IPS DF 19.7 (cell line): Measurements from ENCODE around the gene ESR1.

Experiments used
- DNase-seq: peaks from one replicate; pipeline ENCODE4 v3.0.0-alpha.2; 2013; ENCODE audit warnings: low read depth, low spot score

Gene ESR1

DNA sequence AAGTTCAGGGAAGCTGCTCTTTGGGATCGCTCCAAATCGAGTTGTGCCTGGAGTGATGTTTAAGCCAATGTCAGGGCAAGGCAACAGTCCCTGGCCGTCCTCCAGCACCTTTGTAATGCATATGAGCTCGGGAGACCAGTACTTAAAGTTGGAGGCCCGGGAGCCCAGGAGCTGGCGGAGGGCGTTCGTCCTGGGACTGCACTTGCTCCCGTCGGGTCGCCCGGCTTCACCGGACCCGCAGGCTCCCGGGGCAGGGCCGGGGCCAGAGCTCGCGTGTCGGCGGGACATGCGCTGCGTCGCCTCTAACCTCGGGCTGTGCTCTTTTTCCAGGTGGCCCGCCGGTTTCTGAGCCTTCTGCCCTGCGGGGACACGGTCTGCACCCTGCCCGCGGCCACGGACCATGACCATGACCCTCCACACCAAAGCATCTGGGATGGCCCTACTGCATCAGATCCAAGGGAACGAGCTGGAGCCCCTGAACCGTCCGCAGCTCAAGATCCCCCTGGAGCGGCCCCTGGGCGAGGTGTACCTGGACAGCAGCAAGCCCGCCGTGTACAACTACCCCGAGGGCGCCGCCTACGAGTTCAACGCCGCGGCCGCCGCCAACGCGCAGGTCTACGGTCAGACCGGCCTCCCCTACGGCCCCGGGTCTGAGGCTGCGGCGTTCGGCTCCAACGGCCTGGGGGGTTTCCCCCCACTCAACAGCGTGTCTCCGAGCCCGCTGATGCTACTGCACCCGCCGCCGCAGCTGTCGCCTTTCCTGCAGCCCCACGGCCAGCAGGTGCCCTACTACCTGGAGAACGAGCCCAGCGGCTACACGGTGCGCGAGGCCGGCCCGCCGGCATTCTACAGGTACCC lies at the start of gene ESR1:
TSS of gene ESR1 (plus strand) at position 170 of the 858 bp plus-strand sequence. CDS start at position 401, 231 bp downstream.
- peak; percentile 54 for DNase-seq

- no peak for DNase-seq
Observed at GRCh38 chr6:151760486-151760885, 47.0 kb upstream of the ESR1 start.

DNA sequence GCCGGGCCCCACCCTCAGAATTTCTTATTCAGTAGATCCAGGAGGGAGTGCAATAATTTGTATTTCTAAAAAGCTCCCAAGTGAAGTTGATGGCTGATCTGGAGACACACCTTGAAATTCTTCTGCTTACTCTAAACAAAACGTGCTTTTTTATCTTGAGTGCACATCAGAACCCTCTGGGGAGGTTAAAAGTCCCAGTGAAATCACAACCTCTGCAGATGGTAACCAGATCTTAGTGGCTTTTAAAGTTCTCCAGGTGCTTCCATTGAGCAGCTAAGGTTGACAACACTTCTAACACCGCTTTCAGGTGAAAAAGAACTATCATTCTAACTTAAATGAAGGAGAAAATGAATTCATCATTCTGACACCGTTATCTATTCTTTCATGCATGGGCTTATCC lies 45.6 kb upstream of the ESR1 start:
- DNase-seq: no peak

- DNase-seq: no peak
Observed at GRCh38 chr6:151762817-151763216, 44.7 kb upstream of the ESR1 start.

DNA sequence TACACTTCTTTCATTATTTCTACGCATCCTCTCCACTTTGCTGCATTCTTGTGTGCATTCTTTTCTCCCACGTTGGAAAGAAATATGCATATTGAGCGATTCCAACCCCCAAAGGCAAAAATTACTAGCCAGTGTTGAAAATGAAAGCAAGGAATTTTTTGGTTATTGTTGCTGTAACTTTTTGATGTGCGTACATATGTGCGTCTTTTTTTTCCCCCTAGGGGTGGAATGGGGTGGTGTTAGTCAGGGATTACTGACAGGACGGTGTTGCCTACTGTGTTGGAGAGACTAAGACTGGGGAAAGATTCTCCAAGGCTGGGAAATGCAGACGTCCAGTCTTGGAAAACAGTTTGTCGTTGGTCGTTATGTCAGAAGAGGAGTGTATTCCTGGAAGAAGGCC lies 44.2 kb upstream of the ESR1 start:
- DNase-seq: no peak

DNA sequence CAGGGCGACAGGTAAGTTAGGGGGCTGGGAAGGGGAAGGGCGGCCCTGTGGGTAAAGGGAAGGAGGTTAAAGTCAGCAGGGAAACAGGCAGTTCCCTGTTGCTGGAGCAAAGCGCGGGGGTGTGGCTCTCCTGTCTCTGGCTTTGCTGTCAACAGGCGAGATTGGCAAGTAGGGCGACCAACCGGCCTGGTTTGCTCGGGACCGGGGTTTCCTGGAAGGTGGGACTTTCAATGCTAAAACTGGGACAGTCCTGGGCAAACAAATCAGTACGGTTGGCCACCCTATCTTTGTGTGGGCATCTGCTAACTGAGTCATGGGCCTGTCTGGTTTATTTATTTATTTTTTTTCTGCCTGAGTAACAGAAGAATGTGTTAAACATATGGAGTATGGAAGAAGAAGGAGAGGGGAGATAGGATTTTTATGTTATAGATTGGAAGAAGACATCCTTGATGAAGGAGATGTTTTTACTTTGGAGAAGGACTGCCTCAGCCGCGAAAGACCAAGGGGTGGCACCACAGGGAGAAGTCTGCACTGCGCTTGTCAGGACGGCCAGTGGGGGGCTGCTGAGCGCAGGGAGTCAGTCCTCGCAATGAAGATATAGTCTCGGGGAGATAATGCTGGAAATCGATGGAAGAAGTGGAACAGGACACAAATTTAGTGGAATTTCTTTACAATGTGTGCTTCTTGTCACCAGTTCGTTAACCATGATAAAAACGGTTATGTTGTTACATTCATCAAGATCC lies 43.4 kb upstream of the ESR1 start:
- DNase-seq: peak; percentile 86

- no peak for DNase-seq
Observed at GRCh38 chr6:151765444-151765886, 42.0 kb upstream of the ESR1 start.

GRCh38 chr6:151772446-151772845 lies 35.0 kb upstream of the ESR1 start:
- no peak for DNase-seq

DNA sequence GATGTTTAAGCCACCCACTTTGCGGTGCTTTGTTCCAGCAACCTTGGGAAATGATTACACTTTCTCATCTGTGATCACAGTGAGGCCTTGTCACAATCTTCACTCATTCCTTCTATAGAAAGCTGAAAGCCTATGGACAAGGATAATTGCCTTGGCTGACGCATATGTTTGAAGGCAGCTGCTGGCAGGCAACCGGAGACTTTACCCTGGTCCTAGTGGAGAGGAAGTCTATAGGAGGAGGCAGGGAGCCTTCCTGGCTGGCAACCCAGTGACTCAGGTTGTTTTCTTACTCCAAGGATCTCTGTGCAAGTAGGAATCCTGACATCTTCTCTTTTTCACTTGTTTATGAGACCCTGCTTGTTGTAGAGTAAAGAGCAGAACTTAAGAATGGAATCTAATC lies 34.1 kb upstream of the ESR1 start:
- DNase-seq: no peak

GRCh38 chr6:151782560-151782959 lies 24.9 kb upstream of the ESR1 start:
- no peak for DNase-seq

DNA sequence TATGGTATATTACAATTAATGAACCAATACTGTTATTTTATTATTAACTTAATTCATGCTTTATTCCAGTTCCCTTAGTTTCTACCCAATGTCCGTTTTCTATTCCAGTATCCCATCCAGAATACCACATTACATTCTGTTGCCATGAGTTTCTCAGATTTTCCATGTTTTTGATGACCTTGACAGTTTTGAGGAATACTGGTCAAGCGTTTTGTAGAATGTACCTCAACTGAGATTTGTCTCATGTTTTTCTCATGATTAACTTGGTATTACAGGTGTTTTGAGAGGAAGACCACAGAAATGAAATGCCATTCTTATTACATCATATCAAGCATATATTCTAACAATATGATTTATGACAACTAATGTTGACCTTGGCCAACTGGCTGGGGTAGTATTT lies 23.8 kb upstream of the ESR1 start:
- DNase-seq: no peak

DNA sequence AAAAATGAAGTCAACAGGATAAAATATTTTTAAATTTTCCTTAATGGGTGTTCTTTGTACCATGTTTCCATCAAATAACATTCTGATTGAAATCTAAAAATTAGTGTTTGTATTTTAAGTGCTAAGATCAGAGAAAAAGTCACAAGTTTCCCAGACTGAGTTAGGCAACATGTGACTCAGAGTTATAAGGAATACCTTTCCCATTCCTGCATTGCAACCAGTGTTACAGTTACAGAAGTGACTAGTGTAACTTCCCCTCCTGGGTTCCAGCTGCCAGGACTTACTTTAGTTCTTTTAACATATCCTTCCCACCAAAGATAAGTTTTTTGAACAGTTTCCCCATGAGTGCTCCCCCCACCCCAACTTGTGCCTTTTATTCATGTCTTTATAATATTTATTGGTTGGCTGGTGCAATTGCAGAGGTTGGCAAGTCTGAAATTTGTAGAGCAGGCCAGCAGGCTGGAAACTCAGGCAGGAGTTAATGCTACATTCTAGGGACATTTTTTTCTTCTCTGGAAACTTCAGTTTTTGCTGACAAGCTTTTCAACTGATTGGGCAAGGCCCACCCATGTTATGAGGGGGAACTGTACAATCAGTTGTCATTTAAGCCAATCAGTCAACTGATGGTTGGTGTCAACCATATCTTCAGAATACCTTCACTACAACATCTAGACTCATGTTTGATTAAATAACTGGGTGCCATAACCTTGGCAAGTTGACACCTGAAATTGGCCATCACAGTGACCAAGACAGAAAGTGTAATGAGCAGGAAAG lies 22.9 kb upstream of the ESR1 start:
- no peak for DNase-seq

GRCh38 chr6:151796842-151797530 lies 10.5 kb upstream of the ESR1 start:
- DNase-seq: no peak

- DNase-seq: no peak
Observed at GRCh38 chr6:151803743-151804142, 3.7 kb upstream of the ESR1 start.

DNA sequence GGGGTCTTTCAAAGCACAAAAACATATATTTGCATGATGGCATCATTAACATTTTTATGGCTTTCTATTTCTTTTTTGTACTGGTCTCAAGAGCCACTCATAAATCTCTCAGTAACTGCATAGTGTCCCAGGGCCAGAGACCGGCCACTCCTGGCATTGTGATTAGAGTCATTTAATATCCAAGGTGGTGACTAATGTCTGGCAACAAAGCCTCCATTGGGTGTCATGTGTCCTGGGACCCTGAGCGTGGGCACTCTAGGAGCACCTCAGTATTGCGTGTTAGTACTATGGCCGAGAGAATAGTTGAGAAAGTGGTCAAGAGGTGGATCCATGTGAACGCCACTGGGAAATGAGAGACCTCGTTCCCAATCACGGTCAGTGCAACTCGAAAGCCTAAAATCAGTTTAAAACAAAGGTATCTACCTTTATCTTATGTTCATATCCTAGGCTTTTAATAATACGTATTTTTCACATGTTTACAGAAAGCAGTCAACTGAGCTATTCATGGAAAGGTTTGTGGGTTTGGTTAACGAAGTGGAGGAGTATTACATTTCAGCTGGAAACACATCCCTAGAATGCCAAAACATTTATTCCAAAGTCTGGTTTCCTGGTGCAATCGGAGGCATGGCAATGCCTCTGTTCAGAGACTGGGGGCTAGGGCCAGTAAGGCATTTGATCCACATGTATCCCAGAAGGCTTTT lies 2.7 kb upstream of the ESR1 start:
- DNase-seq: no peak

- DNase-seq: no peak
Observed at GRCh38 chr6:151805286-151805840, 2.1 kb upstream of the ESR1 start.

DNA sequence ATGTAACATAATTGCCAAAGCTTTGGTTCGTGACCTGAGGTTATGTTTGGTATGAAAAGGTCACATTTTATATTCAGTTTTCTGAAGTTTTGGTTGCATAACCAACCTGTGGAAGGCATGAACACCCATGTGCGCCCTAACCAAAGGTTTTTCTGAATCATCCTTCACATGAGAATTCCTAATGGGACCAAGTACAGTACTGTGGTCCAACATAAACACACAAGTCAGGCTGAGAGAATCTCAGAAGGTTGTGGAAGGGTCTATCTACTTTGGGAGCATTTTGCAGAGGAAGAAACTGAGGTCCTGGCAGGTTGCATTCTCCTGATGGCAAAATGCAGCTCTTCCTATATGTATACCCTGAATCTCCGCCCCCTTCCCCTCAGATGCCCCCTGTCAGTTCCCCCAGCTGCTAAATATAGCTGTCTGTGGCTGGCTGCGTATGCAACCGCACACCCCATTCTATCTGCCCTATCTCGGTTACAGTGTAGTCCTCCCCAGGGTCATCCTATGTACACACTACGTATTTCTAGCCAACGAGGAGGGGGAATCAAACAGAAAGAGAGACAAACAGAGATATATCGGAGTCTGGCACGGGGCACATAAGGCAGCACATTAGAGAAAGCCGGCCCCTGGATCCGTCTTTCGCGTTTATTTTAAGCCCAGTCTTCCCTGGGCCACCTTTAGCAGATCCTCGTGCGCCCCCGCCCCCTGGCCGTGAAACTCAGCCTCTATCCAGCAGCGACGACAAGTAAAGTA lies 547 bp upstream of the ESR1 start:
- DNase-seq: no peak

DNA sequence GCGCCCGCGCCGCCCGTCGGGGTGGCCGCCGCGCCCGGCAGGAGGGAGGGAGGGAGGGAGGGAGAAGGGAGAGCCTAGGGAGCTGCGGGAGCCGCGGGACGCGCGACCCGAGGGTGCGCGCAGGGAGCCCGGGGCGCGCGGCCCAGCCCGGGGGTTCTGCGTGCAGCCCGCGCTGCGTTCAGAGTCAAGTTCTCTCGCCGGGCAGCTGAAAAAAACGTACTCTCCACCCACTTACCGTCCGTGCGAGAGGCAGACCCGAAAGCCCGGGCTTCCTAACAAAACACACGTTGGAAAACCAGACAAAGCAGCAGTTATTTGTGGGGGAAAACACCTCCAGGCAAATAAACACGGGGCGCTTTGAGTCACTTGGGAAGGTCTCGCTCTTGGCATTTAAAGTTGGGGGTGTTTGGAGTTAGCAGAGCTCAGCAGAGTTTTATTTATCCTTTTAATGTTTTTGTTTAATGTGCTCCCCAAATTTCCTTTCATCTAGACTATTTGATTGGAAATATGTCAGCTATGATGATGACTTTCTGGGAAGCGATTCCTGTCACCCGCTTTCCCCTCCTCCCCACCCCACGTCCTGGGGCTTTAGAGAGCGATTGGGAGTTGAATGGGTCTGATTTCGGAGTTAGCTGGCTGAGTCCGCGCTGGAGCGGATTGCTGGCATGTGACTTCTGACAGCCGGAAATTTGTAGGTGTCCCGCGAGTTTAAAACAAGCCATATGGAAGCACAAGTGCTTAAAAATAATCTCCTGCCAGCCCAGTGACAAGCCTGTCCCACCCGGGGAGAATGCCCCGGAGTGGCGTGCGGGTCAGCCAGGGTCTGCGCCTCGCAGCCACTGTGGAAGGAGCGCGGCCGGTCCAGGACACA lies 1.1 kb downstream of the ESR1 start:
- DNase-seq: no peak

- DNase-seq: no peak
Observed at GRCh38 chr6:151811081-151811480, 3.6 kb downstream of the ESR1 start.
